Esophagus squamous epithelium (tissue), 5 donors: ENCODE measurements around the gene CSHL1. TPM values are rescaled to one million over a fixed set of nuclear protein-coding genes. Genes with fewer than 3 reads are reported as not detected.
A peak's percentile ranks its signal among the peaks of the same experiment; 100 is the strongest.
"Not testable (repeated sequence)": the region's sequence is repeated elsewhere in the genome, so short reads cannot be mapped to it uniquely, and the experiment has no call there.

Experiments used
- DNase-seq: peaks from one replicate; lab custom pipeline; 2025; lab: John Stamatoyannopoulos, UW
- H3K27ac ChIP-seq, 4 donors: fragments of 200-600 bp; sonication (generic); one replicate each; pipeline ENCODE4 v1.5.1; 2016 to 2019; ENCODE audit warnings: mild to moderate bottlenecking in 1 of 4
- H3K27me3 ChIP-seq, 4 donors: fragments of 200-600 bp; sonication (generic); 1 replicate in 3 of 4; 2 replicates in 1 of 4; pipeline versions ENCODE4 v1.5.1 to v1.6.0; 2017 to 2021; ENCODE audit warnings: antibody characterized with exemption in 1 of 4
- H3K36me3 ChIP-seq, 3 donors: fragments of 200-600 bp; sonication (generic); one replicate each; pipeline ENCODE4 v1.5.1; 2016 to 2019
- H3K4me1 ChIP-seq, 3 donors: fragments of 200-600 bp; sonication (generic); one replicate each; pipeline ENCODE4 v1.5.1; 2017 to 2019
- H3K4me3 ChIP-seq, 4 donors: fragments of 200-600 bp; sonication (generic); 1 replicate in 3 of 4; 2 replicates in 1 of 4; pipeline ENCODE4 v1.5.1; 2016 to 2019; ENCODE audit warnings: mild to moderate bottlenecking in 2 of 4, moderate library complexity in 1 of 4
- H3K9me3 ChIP-seq, 3 donors: fragments of 200-600 bp; sonication (generic); one replicate each; pipeline ENCODE4 v1.5.1; 2016 to 2019
- CTCF ChIP-seq, 6 experiments: fragments of 450-650 bp in 4 of 6; fragments of 200-600 bp in 2 of 6; sonication (generic) in 2 of 6; IDR thresholded peaks; one replicate each; pipeline ENCODE4 v1.5.1; 2016 to 2019; ENCODE audit warnings: antibody characterized with exemption in 6 of 6, mild to moderate bottlenecking in 4 of 6, moderate library complexity in 4 of 6
- POLR2A ChIP-seq, 4 donors: fragments of 450-650 bp; IDR thresholded peaks; one replicate each; pipeline ENCODE4 v1.6.1; 2017; ENCODE audit warnings: antibody characterized with exemption in 4 of 4, mild to moderate bottlenecking in 4 of 4, moderate library complexity in 3 of 4
- WGBS, 2 donors: methylation state at CpG; one replicate each; pipeline ENCODE4 v1.1.5; 2018; 5-methylcytosine and 5-hydroxymethylcytosine counted together
- intact Hi-C: fragments of 100-400 bp; cut with DNase I; formaldehyde crosslinking; loops from one replicate; pipeline ENCODE4 v1.15.0; 2022
- total RNA-seq, 4 donors: library from RNA; depleted of rRNA; stranded (reverse); fragments of >200 nt; gene quantifications; one replicate each; pipeline ENCODE4 v1.1.0, GENCODE V29; 2016
- donor health status: DM: yes; HTN: yes; CAD: no.

Gene CSHL1
- total RNA-seq, 4 donors from 2014 or later = not detected

- Histone ChIP-seq H3K4me1 (no peaks in the 10 kb centered on the region), H3K9me3 (no peaks in the 10 kb centered on the region), H3K36me3 (no peaks in the 10 kb centered on the region), H3K27me3 (peaks cover 0 to 26% (median 0%) of the 10 kb centered on the region in 4 donors), H3K4me3 (no peak overlapping the region), H3K27ac (no peak overlapping the region)
- no peak for DNase-seq
- no peak for TF ChIP-seq POLR2A (IDR thresholded peaks at IDR 0.05)
- peak; percentile 49 to 91 (median 62) for TF ChIP-seq CTCF (IDR thresholded peaks at IDR 0.05)
- intact Hi-C loops = loop anchor here (10.0 kb wide), 1 partner anchor 223 kb away; the partner anchor contains the start of gene ERN1
- WGBS, 2 donors = 55 to 80% methylated on average over 4 to 5 of the region's 8 CpGs
Measured at GRCh38 chr17:63911657-63912100, 621 bp upstream of the CSHL1 start.

GRCh38 chr17:63910096-63910495 lies 962 bp downstream of the CSHL1 start:
- Histone ChIP-seq H3K4me1 (no peaks in the 10 kb centered on the region), H3K27ac (no peak overlapping the region), H3K27me3 (peaks cover 0 to 26% (median 0%) of the 10 kb centered on the region in 4 donors), H3K36me3 (no peaks in the 10 kb centered on the region), H3K9me3 (no peaks in the 10 kb centered on the region), H3K4me3 (no peak overlapping the region)
- TF ChIP-seq POLR2A (IDR thresholded peaks at IDR 0.05) (no peak), CTCF (IDR thresholded peaks at IDR 0.05) (no peak)
- WGBS, 2 donors = 57% methylated on average over 7 of the region's 14 CpGs; no CpG with 5 or more reads in 1 of the 2 donors
- no peak for DNase-seq
- intact Hi-C loops = loop anchor here (10.0 kb wide), 1 partner anchor 225 kb away; the partner anchor contains the start of gene ERN1

GRCh38 chr17:63909586-63909985 lies 1.5 kb downstream of the CSHL1 start:
- WGBS, 2 donors = 76 to 91% methylated on average over 6 to 9 of the region's 10 CpGs
- H3K36me3 ChIP-seq, intact Hi-C loops, H3K9me3 ChIP-seq, H3K4me3 ChIP-seq, H3K27ac ChIP-seq, H3K4me1 ChIP-seq, DNase-seq: not testable (repeated sequence)
- H3K27me3 ChIP-seq = peaks cover 0 to 26% (median 0%) of the 10 kb centered on the region in 4 donors

GRCh38 chr17:63907161-63907778 lies 3.8 kb downstream of the CSHL1 start:
- intact Hi-C loops = not testable (repeated sequence)
- 44 to 56% methylated on average over 8 to 12 of the region's 12 CpGs for WGBS, 2 donors

GRCh38 chr17:63904796-63905195 lies 6.3 kb downstream of the CSHL1 start:
- H3K27ac ChIP-seq, H3K27me3 ChIP-seq, H3K9me3 ChIP-seq, H3K36me3 ChIP-seq, H3K4me3 ChIP-seq, H3K4me1 ChIP-seq, intact Hi-C loops, DNase-seq: not testable (repeated sequence)
- 79 to 87% methylated on average over 8 of the region's 8 CpGs for WGBS, 2 donors

More at GRCh38 chr17:63907161-63907778, 3.8 kb downstream of the CSHL1 start:
- not testable (repeated sequence) for H3K36me3 ChIP-seq, H3K4me1 ChIP-seq, H3K27ac ChIP-seq, DNase-seq, H3K9me3 ChIP-seq, H3K4me3 ChIP-seq
- peaks cover 0 to 26% (median 0%) of the 10 kb centered on the region in 4 donors for H3K27me3 ChIP-seq
- TF ChIP-seq CTCF (IDR thresholded peaks at IDR 0.05) = peak in 2 of 6 experiments; percentile 10 to 15

- peak in 5 of 6 experiments; percentile 24 to 48 (median 33) for TF ChIP-seq CTCF (IDR thresholded peaks at IDR 0.05)
- DNase-seq = not testable (repeated sequence)
Measured at GRCh38 chr17:63903787-63904201, 7.3 kb downstream of the CSHL1 start.

GRCh38 chr17:63901971-63902370 lies 9.1 kb downstream of the CSHL1 start:
- intact Hi-C loops, H3K9me3 ChIP-seq, H3K4me3 ChIP-seq, H3K27me3 ChIP-seq, H3K4me1 ChIP-seq, DNase-seq, H3K27ac ChIP-seq, H3K36me3 ChIP-seq: not testable (repeated sequence)
- 82 to 87% methylated on average over 2 of the region's 2 CpGs for WGBS, 2 donors

More at GRCh38 chr17:63903787-63904201, 7.3 kb downstream of the CSHL1 start:
- intact Hi-C loops, H3K4me1 ChIP-seq, H3K27me3 ChIP-seq, H3K9me3 ChIP-seq, H3K4me3 ChIP-seq, H3K27ac ChIP-seq, H3K36me3 ChIP-seq: not testable (repeated sequence)
- WGBS, 2 donors = 27 to 32% methylated on average over 5 of the region's 5 CpGs

GRCh38 chr17:63898899-63899798 lies 11.9 kb downstream of the CSHL1 start:
- WGBS, 2 donors = 63% methylated on average over 3 of the region's 6 CpGs; no CpG with 5 or more reads in 1 of the 2 donors
- H3K4me3 ChIP-seq, H3K9me3 ChIP-seq, intact Hi-C loops, H3K36me3 ChIP-seq, DNase-seq, H3K27ac ChIP-seq, H3K4me1 ChIP-seq, H3K27me3 ChIP-seq: not testable (repeated sequence)
